Urinary bladder (tissue), 4 donors: ENCODE data around the gene KRT34. TPM values are rescaled to one million over a fixed set of nuclear protein-coding genes. Genes with fewer than 3 reads are reported as not detected.
"Not testable (repeated sequence)": the region's sequence is repeated elsewhere in the genome, so short reads cannot be mapped to it uniquely, and the experiment has no call there.

Source experiments
- DNase-seq: peaks from one replicate; pipeline ENCODE4 v3.0.0-alpha.2; 2015; ENCODE audit errors: extremely low spot score
- H3K27ac ChIP-seq: one replicate; pipeline ENCODE4 v1.5.1; 2013; ENCODE audit warnings: low read depth, mild to moderate bottlenecking, moderate library complexity
- H3K36me3 ChIP-seq: one replicate; pipeline ENCODE4 v1.6.1; 2013; ENCODE audit warnings: mild to moderate bottlenecking, moderate library complexity; ENCODE audit not compliant: insufficient read depth
- H3K4me1 ChIP-seq: one replicate; pipeline ENCODE4 v1.6.1; 2013; ENCODE audit warnings: mild to moderate bottlenecking, moderate library complexity; ENCODE audit not compliant: insufficient read depth
- H3K4me3 ChIP-seq: one replicate; pipeline ENCODE4 v1.5.1; 2013; ENCODE audit warnings: low read depth, low read length
- WGBS: extraction: QIAGEN DNeasy Blood & Tissue Kit; methylation state at CpG from one replicate; pipeline ENCODE4 v1.1.7; 2013; 5-methylcytosine and 5-hydroxymethylcytosine counted together
- polyA plus RNA-seq: library from polyadenylated mRNA; stranded (reverse); fragments of 200-250 nt; gene quantifications from one replicate; pipeline ENCODE4 v1.2.3, GENCODE V29; 2013
- total RNA-seq: library from RNA; depleted of rRNA; stranded (reverse); fragments of >200 nt; gene quantifications from one replicate; pipeline ENCODE4 v1.2.3, GENCODE V29; 2014
- donor health status: healthy with polysubstance abuse.
- donor health status: healthy.

Gene KRT34
- total and polyA plus RNA-seq, 2 donors, result not detected

GRCh38 chr17:41369023-41369422 lies 13.1 kb downstream of the KRT34 start:
- Histone ChIP-seq H3K27ac (no peak overlapping the region), H3K4me1 (no peaks in the 10 kb centered on the region), H3K4me3 (no peak overlapping the region), H3K36me3 (no peaks in the 10 kb centered on the region)
- no peak for DNase-seq
- 90% methylated on average over 2 of the region's 2 CpGs for WGBS

- 65% methylated on average over 10 of the region's 10 CpGs for WGBS
- Histone ChIP-seq H3K27ac (no peak overlapping the region), H3K4me1 (no peaks in the 10 kb centered on the region), H3K4me3 (no peak overlapping the region), H3K36me3 (no peaks in the 10 kb centered on the region)
- DNase-seq, result no peak
Observed at GRCh38 chr17:41367426-41368075, 14.6 kb downstream of the KRT34 start.

- Histone ChIP-seq H3K36me3 (no peaks in the 10 kb centered on the region), H3K27ac (no peak overlapping the region), H3K4me1 (no peaks in the 10 kb centered on the region), H3K4me3 (no peak overlapping the region)
- DNase-seq, result no peak
Observed at GRCh38 chr17:41366070-41366469, 16.0 kb downstream of the KRT34 start.

- H3K4me3 ChIP-seq, result no peak overlapping the region
- H3K36me3 ChIP-seq, result no peaks in the 10 kb centered on the region
- DNase-seq, result no peak
- H3K27ac ChIP-seq, result no peak overlapping the region
- no peaks in the 10 kb centered on the region for H3K4me1 ChIP-seq
- 83% methylated on average over 2 of the region's 2 CpGs for WGBS
Observed at GRCh38 chr17:41363881-41364280, 18.2 kb downstream of the KRT34 start.

- WGBS, result 64% methylated on average over 5 of the region's 5 CpGs
- no peak for DNase-seq
- Histone ChIP-seq H3K4me1 (no peaks in the 10 kb centered on the region), H3K36me3 (no peaks in the 10 kb centered on the region), H3K27ac (no peak overlapping the region), H3K4me3 (no peak overlapping the region)
Observed at GRCh38 chr17:41360296-41360995, 21.7 kb downstream of the KRT34 start.

GRCh38 chr17:41354536-41354935 lies 27.6 kb downstream of the KRT34 start:
- Histone ChIP-seq H3K27ac (no peak overlapping the region), H3K36me3 (no peaks in the 10 kb centered on the region), H3K4me1 (no peaks in the 10 kb centered on the region), H3K4me3 (no peak overlapping the region)
- 79% methylated on average over 4 of the region's 4 CpGs for WGBS
- no peak for DNase-seq

- Histone ChIP-seq H3K27ac (no peak overlapping the region), H3K4me3 (no peak overlapping the region), H3K36me3 (no peaks in the 10 kb centered on the region), H3K4me1 (no peaks in the 10 kb centered on the region)
- DNase-seq, result no peak
- WGBS, result 73% methylated on average over 7 of the region's 7 CpGs
Observed at GRCh38 chr17:41352597-41353366, 29.3 kb downstream of the KRT34 start.

GRCh38 chr17:41351177-41351576 lies 30.9 kb downstream of the KRT34 start:
- no peak for DNase-seq
- Histone ChIP-seq H3K36me3 (no peaks in the 10 kb centered on the region), H3K4me1 (no peaks in the 10 kb centered on the region), H3K4me3 (no peak overlapping the region), H3K27ac (no peak overlapping the region)
- WGBS, result 83% methylated on average over 2 of the region's 2 CpGs

GRCh38 chr17:41350381-41350878 lies 31.7 kb downstream of the KRT34 start, which contains the start of gene KRT33A:
TSS of gene KRT33A (minus strand) at chr17:41350828. CDS start at chr17:41350767, 61 bp downstream.
- not testable (repeated sequence) for H3K4me1 ChIP-seq, H3K27ac ChIP-seq, H3K4me3 ChIP-seq, DNase-seq, H3K36me3 ChIP-seq
- WGBS, result 89% methylated on average over 16 of the region's 16 CpGs

- Histone ChIP-seq H3K27ac (no peak overlapping the region), H3K4me1 (no peaks in the 10 kb centered on the region), H3K36me3 (no peaks in the 10 kb centered on the region), H3K4me3 (no peak overlapping the region)
- 80% methylated on average over 7 of the region's 7 CpGs for WGBS
- no peak for DNase-seq
Observed at GRCh38 chr17:41347869-41348760, 34.0 kb downstream of the KRT34 start.

- 93% methylated on average over 16 of the region's 16 CpGs for WGBS
- not testable (repeated sequence) for H3K36me3 ChIP-seq, H3K27ac ChIP-seq, H3K4me3 ChIP-seq, H3K4me1 ChIP-seq, DNase-seq
Observed at GRCh38 chr17:41346421-41346820, 35.7 kb downstream of the KRT34 start.

GRCh38 chr17:41345992-41346391 lies 36.1 kb downstream of the KRT34 start:
- H3K36me3 ChIP-seq, result no peaks in the 10 kb centered on the region
- no peak for DNase-seq
- WGBS, result 82% methylated on average over 3 of the region's 3 CpGs
- H3K4me3 ChIP-seq, result no peak overlapping the region
- H3K27ac ChIP-seq, result no peak overlapping the region
- H3K4me1 ChIP-seq, result no peaks in the 10 kb centered on the region

- DNase-seq, result no peak
- H3K36me3 ChIP-seq, result no peaks in the 10 kb centered on the region
- H3K27ac ChIP-seq, result no peak overlapping the region
- no peak overlapping the region for H3K4me3 ChIP-seq
- no peaks in the 10 kb centered on the region for H3K4me1 ChIP-seq
- 77% methylated on average over 3 of the region's 3 CpGs for WGBS
Observed at GRCh38 chr17:41343029-41343428, 39.1 kb downstream of the KRT34 start.
